GM19238 (cell line): ENCODE results near the gene VPS16.
"Not testable (repeated sequence)": the region's sequence is repeated elsewhere in the genome, so short reads cannot be mapped to it uniquely, and the experiment has no call there.

ENCODE experiments used
- DNase-seq: peaks from one replicate; pipeline ENCODE4 v3.0.0; 2011; ENCODE audit warnings: low spot score; ENCODE audit not compliant: insufficient read length

VPS16 gene

GRCh38 chr20:2869381-2869780, 28.8 kb downstream of the VPS16 start:
- no peak for DNase-seq

GRCh38 chr20:2871111-2871465, 30.5 kb downstream of the VPS16 start:
- no peak for DNase-seq

- no peak for DNase-seq
Measured at GRCh38 chr20:2871661-2872458, 31.3 kb downstream of the VPS16 start.

GRCh38 chr20:2872459-2873009, 32.0 kb downstream of the VPS16 start:
- peak; percentile 47 for DNase-seq

- DNase-seq = peak; percentile 91
Measured at GRCh38 chr20:2873010-2873746, 32.6 kb downstream of the VPS16 start, which contains the start of gene PTPRA. PTPRA (plus strand) TSS chr20:2873481; CDS start chr20:2964278, 90,797 bp downstream.

GRCh38 chr20:2873747-2874041, 33.1 kb downstream of the VPS16 start:
- DNase-seq = peak; percentile 45

- DNase-seq = no peak
Measured at GRCh38 chr20:2874456-2874855, 33.9 kb downstream of the VPS16 start.

- no peak for DNase-seq
Measured at GRCh38 chr20:2875690-2876203, 35.2 kb downstream of the VPS16 start.

- no peak for DNase-seq
Measured at GRCh38 chr20:2878515-2878914, 38.0 kb downstream of the VPS16 start.

- DNase-seq = no peak
Measured at GRCh38 chr20:2879146-2879545, 38.6 kb downstream of the VPS16 start.

- DNase-seq = no peak
Measured at GRCh38 chr20:2880650-2881049, 40.1 kb downstream of the VPS16 start.

- DNase-seq = no peak
Measured at GRCh38 chr20:2883726-2884637, 43.4 kb downstream of the VPS16 start.

- no peak for DNase-seq
Measured at GRCh38 chr20:2887715-2888114, 47.2 kb downstream of the VPS16 start.

- DNase-seq = no peak
Measured at GRCh38 chr20:2888224-2888955, 47.8 kb downstream of the VPS16 start.

- DNase-seq = no peak
Measured at GRCh38 chr20:2889209-2889608, 48.7 kb downstream of the VPS16 start.

- no peak for DNase-seq
Measured at GRCh38 chr20:2889797-2890196, 49.3 kb downstream of the VPS16 start.

GRCh38 chr20:2890742-2891141, 50.2 kb downstream of the VPS16 start:
- DNase-seq = no peak

- DNase-seq = no peak
Measured at GRCh38 chr20:2891343-2891742, 50.8 kb downstream of the VPS16 start.

- DNase-seq = no peak
Measured at GRCh38 chr20:2892376-2892775, 51.8 kb downstream of the VPS16 start.

- no peak for DNase-seq
Measured at GRCh38 chr20:2894221-2894620, 53.7 kb downstream of the VPS16 start.

GRCh38 chr20:2895154-2895553, 54.6 kb downstream of the VPS16 start:
- not testable (repeated sequence) for DNase-seq
